GM18520 (cell line): Measurements from ENCODE around the gene ATP5F1D.
A peak's percentile ranks its signal among the peaks of the same experiment; 100 is the strongest.

Source experiments
- ATAC-seq: cut with Tn5 transposase; IDR thresholded peaks from one replicate; pipeline ENCODE4 v1.9.1; 2021; ENCODE audit not compliant: unreplicated experiment

Gene ATP5F1D

DNA sequence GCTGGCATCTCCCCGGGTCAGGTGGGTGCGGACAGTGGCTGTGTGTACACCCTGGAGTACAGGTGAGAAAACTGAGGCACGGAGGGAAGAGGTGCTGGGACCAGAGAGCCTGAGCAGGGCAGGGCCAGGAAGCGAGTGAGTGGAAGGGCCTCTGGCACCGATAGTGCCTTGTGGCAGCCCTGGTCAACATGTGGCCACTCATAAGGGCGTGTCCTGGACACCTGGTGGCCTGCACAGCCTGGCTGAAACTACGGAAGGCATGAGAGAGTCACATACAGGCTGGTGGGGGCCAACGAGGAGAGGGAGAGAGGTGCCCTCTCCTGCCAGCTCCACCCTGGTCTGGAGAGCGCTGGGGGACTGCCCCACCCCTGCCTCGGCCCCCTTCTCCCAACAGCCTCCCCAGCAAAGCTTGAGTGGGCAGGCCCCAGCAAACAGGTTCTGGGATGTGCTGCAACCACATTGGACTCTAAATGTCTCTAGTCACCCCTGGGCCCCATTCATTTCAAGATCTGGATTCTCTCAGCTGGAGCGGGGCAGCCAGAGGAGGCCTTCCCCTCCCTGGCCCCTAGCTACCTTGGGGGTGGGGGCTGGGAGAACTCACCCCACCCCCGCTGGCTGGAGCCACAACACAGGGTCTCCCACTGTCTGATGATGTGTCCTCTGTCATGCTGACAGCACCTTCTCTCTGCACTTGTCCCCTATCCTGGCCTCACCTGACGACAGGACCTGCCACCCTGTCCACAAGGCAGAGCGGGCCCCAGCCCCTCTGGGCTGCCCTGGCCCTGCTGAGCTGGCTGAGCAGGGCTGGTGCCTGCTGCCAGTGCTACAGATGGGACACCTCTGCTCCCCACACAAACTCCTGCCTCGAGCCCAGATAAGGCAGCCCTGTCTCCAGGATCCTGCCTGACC is 9.6 kb upstream of the ATP5F1D start:
- no peak for ATAC-seq

DNA sequence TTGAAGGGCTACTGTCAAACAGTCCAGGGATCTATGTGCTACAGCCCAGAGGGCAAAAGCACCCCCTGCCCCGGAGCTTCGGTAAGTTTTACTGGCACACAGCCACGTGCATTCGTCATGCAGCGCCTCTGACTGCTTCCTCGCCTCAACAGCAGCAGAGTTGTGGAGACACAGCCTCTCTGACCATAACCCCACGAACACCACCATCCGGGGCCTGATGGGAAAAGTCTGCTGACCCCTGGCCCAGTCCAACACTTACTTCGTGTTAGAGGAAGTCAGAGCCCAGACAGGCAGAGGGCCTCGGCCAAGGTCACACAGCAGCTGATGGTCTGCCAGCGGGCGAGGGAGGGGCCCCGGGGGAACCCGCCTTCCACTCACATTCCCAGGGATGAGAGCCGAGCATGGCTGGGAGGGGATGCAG is 8.9 kb upstream of the ATP5F1D start:
- ATAC-seq: no peak

DNA sequence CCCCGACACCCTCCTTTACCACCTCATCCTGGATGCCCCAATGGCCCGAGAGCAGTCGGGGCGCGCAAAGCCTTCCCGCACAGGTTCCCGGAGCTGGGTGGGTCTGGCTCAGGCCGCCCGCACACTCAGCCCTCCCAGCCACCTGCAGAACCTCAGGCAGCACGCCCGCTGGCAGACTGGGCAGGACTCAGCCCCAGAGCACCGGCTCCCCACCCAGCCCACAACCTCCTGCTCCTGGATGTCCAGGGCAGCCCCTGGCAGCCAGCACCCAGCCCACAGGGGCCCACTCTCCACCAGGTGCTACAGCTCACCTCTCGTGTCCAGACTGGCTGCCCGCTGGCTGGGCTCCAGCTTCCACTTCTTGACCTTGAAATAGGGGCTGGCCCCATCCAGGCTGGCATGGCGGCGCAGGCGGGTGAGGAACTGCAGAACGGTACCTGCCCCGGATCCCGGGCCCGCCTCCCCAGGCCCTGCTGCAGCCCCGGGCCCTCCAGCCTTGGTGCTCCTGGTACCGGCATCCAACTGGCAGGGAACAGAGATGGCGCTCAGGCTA is 8.4 kb upstream of the ATP5F1D start:
- no peak for ATAC-seq

DNA sequence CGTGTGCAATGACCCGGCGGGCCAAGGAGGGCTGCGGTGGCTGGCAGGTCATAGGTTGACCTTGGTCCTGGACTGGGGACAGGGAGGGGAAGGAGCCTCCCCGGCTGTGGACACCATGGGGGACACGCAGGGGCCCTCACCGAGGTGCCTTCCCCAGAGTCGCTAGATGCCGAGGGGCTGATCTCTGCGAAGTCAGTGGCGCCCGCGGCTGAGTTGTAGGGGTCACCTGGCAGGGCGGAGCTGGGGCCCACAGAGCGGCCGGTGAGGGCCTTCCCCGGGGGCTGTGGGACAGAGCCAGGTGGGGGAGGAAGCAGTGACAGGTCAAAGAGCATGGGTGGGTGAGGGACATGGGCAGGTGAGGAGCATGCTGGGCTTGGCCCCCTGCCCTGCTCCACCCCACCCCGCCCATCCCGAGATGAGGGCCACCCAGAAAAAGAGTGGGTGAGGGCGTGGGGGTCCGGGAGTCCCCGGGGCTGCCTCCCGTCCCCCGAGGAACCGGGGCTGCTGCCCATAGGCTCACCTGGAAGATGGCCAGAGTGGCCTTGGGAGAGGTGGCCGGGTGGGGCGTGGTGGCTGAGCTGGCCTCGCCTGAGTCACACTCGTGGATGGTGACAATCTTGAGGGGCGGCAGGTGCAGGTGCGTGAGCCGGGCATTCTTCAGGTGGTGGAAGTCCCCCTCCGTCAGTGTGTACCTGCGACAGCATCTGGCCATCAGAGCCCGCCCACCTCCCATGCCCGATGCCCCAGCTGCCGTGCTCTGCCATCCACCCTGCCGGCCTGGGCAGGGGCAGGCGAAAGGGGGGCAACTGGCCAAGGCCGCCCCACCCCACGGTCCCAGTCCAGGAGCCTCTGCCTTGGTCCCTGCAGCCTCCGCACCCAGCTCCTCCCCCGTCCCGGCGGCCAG is 7.2 kb upstream of the ATP5F1D start:
- ATAC-seq: no peak

DNA sequence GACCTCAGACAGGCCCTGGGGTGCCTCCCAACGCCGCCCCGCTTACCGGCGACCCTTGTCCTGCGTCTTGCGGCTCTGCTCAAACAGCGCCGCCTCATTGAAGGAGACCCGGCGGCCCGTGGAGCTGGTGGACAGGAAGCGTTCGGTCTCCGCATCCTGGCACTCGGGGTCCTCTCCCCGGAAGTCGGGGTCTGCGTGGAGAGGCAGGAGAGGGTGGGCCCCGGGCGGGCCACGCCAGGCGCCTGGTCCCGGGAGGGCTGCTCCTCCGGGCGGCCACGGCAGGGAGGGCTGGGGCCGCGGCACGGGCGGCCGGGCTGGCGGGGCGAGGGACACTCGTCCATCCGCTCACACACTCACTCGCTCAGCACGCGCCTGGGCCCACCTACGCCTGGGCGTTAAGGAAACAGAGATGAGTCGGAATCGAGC is 6.6 kb upstream of the ATP5F1D start:
- ATAC-seq: no peak

DNA sequence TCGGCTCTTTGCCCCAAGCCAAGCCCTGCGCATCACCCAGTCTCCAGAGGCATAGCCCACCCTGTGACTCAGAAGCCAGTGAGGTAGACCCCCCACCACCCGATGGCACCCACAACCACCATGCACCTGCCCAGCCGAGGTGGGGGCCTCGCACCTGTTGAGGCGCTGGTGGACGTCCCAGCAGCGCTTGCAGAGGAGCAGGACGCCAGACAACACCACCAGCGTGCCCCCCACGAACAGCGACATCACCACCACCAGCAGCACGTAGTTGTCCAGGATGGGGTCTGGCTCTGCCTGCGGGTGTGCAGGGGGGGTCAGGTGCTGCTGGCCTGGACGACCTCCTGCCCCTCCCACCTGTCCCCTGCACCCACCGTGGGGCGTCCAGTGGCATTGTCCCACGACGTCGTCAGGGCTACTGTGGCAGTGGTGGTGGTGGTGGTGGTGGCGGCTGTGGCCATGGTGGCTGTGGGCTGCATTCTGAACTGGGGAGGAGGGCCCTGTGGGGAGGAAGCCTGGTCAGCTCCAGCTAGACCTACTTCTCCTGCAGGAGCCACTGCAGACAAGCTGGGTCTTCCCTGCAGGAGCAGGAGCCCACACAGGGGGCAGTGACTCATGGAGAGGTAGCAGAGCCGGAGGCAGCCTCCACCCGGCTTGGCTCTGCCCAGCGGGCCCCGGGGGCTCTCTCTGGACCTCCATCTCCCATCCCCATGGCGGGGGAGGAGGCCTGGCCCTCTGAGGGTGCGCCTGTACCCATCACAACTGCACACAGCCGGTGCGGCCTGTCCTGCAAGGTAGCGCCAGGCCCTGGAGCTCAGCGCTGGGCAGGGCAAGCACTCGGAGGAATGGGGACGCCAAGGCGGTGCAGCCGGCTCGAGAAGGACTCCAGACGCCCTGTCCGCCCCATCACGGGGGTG is 5.7 kb upstream of the ATP5F1D start:
- ATAC-seq: no peak

DNA sequence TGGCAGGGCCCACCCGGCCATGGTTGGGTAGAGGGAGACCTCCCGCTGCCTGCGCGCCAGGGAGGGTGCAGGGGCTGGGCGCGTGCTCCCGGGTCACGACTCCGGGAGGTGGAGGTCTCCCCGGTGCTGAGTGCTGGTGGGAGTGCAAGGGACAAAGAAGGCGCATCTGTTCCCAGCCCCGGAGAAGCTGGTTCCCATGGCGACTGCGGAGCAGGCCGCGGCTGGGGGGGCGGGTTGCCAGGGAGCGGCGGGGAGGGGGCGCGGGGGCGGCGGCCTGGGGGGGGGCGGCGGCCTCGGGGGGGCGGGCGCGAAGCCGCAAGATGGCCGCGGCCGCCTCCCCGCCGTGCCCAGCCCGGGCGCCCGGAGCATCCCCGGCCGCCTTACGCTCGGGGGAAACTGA is 5.0 kb upstream of the ATP5F1D start:
- ATAC-seq: no peak

DNA sequence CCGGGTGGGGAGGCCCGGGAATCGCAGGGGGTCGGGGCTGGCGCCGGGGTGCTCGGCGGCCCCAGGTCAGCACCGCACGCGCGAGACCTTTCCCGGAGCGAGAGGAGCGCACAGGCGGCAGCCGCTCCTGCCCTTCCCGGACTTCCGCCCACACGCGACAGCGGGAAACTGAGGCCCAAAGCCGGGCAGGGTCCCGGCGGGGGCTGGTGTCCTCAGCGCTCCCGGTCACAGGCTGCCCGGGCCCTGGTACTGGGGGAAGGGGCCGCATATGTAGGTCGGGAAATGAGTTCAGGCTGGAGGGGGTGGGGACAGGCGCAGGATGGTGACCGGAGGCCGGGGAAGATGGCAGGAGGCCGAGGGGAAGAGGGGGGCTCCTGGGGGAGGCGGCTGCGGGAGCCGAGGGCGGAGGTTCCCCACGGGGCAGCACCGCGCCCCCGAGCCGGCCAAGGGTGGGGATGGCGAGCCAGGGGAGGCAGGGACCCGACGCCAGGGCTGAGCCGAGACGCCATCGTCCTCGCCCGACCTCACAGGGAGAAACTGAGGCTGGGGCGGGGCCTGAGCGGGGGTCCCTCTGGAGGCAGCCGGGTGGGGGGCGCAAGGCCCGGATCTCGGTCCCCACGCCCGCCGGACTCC is 4.4 kb upstream of the ATP5F1D start:
- no peak for ATAC-seq

DNA sequence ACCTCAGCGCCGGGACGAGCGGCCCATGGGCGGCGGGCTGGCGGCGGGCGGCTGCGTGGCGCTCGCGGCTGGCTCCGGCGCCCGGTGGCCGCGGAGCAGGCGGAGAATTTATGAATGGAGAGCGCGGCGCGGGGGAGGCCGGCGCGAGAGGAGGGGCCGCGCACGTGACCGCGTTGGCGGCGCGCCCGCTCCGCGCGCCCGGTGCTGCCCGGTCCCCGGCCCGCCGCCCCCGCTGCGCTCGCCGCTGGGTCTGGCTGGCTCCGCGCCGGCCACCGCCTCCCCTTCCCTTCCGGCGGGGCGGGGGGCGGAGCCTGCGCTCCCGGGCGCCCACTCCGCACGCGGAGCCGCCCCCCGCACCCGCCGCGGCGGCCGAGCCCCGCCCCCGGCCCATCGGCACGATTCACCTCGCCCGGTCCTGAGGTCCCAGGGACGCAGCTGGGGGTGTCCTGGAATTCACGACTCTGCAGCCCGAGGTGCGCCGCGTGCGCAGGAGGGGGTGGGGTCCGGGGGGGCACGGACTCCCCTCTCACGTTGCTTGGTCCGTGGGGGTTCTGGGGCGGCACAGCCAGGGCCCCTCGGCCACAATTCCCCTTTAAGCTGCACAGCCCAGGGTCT is 3.7 kb upstream of the ATP5F1D start, which contains the start of gene CBARP:
TSS of gene CBARP (minus strand) at position 252 of the 615 bp plus-strand sequence. CDS start 1,905 bp downstream, outside the sequence.
- ATAC-seq: no peak

DNA sequence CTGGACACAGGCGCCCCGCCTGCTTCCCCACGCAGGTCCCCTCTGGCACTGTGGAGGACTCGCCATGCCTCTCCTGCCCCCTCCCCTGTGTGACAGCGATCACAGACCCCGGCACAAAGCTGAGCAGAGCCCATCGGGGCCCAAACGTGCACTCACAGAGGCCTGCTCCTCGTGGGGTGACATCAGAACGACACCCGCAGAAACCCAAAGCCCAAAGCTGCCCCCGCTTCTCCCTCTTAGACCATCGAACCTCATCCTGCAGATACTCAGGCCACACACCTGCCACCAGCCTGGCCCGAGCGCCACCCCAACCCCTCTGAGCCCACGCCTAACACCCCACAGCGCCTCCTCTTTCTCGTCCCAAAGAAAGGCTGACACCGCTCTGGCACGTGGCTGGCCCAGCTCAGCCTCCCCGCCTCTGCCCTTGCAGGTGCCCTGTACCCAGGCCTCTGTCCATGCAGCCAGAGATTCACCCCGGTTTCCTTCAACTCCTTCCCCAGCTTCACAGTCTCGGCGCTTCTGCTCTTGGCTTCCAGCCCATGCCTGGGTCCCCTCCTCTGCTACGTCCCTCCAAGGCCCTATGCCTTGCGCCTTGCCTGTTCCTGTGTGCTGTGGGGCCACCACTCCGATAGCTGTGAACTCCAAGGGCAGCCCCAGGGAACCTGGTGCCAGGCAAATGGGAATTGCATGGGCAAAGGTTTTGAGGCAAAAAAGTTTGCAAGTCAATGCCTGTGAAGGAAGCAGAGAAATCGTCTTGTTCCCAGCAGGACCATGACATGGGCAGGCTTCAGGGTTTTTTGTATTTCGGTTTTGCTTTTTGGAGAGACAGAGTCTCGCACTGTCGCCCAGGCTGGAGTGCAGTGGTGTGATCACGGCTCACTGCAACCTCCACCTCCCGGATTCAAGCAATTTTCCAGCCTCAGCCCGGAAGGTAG is 2.9 kb upstream of the ATP5F1D start:
- ATAC-seq: no peak

DNA sequence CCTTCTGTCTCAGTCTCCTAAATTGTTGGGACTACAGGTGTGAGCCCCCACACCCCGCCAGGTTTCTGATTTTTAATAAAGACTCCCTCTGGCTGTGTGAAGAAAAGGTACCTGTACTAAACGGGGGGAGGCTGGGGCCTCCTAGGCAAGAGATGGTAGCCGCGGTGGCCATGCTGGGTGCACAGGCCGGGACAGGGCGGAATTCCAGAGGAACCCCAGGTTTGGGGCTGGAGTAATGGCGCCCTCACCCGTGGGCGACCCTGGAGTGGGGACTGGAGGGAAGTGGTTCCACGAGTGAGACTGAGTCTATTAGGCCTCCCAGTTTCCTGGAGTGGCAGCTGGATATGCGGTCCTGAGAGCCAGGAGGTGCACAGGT is 2.1 kb upstream of the ATP5F1D start:
- ATAC-seq: no peak

DNA sequence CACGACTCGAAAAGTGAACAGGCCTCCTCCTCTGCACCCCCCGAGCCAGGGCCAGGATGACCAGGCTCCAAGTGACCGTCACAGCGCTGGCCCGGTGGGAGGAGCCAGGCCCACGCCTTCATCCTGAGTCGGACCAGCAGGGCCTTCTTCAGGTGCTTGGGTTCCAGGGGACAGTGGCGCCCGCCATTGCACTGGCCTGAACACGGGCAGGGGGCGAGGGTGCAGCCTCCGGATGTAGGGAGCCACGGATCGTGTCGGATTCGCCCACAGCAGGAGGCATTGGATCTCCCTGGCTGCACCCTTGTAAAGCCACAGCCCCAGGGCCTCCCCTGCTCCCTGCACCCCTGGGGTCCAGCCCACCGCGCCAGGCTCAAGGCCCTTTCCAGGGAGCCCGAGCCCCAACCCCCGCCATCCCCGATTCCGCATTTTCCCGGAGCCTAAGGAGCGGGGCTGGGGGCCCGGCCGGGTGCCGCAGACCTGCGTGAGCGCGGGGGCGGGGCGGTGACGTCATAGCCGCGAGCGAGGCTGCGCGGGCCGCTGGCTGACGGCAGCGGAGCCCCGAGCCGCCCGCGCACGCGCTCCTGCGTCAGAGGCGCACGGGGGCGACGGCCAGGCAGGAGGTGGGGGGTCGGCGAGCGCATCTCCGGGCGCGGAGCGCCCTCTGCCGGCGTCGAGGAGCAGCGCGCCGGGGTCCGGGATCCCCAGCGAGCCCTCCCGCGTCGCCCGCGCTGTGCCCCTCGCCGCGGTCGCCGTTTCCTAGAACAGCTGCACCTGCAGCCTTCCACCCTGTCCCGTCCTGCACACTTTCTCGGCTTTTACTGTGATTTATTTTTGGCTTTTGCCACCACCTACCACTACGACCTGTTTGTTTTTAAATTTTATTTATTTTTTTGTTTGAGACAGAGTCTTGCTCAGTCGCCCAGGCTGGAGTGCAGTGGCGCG is 1.5 kb upstream of the ATP5F1D start:
- peak; percentile 28 for ATAC-seq

DNA sequence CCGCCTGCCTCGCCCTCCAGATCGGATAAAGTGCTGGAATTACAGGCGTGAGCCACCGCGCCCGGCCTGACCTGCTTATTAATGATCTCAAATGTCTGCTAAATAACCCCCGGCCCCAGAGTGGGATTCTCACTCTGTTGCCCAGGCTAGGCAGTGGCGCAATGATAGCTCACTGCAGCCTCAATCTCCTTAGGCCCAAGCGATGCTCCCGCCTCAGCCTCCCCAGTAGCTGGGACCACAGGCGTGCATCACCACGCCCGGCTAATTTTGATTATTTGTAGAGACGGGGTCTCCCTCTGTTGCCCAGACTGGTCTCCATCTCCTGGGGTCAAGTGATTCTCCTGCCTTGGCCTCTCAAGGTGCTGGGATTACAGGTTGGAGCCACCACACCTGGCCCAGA is 626 bp upstream of the ATP5F1D start:
- ATAC-seq: no peak

DNA sequence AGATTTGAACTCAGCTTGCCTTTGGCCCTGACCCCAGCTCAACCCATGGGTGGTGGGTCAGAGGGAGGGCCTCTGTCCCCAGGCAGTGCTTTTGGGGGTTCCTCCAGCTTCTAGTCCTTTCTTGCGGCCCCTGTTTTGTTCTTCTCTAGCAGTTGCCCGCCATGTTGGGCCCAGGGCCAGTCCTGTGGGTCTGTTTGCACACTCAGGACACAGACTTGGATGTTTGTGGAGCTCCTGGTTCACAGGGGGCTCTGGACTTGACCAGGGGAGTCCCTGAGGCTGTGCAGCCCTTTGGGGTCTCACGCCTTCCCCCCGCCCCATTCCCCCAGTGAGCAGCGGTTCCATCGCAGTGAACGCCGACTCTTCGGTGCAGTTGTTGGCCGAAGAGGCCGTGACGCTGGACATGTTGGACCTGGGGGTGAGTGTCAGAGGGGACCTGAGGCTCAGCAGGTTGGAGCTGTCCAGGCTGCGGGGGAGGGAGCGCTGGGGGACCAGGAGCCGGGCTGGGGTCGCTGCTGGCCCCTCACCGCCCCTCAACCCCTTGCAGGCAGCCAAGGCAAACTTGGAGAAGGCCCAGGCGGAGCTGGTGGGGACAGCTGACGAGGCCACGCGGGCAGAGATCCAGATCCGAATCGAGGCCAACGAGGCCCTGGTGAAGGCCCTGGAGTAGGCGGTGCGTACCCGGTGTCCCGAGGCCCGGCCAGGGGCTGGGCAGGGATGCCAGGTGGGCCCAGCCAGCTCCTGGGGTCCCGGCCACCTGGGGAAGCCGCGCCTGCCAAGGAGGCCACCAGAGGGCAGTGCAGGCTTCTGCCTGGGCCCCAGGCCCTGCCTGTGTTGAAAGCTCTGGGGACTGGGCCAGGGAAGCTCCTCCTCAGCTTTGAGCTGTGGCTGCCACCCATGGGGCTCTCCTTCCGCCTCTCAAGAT is 2.5 kb downstream of the ATP5F1D start:
- ATAC-seq: no peak

DNA sequence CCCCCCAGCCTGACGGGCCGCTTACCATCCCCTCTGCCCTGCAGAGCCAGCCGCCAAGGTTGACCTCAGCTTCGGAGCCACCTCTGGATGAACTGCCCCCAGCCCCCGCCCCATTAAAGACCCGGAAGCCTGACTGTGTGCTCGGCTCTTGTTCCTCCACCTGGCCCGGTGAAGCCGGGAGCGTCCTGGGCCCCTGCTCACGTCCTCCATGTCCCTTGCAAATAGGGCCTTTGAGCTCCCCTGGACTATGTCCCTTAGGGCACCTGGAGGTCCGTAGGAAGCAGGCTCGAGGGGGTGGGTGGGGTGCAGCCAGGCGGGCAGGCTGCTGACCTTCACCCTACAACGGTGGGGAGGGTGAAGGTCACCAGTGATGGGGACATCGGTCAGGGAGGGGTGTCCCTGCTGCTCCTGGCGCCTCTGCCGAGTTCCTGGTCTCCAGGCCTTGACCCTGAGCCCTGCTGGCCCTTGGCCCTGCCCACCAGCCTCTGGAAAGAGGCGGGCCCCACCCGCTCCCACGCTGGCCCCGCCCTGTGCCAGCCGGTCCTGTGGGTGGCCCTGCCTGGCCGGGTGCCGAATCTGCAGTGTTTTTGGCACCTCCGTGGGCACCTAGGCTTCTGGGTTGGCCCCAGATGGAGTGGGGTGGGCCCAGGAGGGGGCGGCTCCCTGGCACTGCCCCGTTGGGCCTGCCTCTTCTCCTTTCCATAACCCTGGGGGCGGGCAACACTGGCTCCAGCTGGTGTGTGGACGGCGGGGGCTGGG is 3.3 kb downstream of the ATP5F1D start:
- no peak for ATAC-seq
